Stimulated activated CD4-positive, alpha-beta T cell treated with anti-CD3 and anti-CD28 coated beads, Interleukin-1b, Interleukin-23, amount 100 ng/mL, for 24 hours (primary cell): Measurements from ENCODE around the gene MAST3.
"Not testable (repeated sequence)": the region's sequence is repeated elsewhere in the genome, so short reads cannot be mapped to it uniquely, and the experiment has no call there.

Experiments
- DNase-seq, 4 experiments: peaks; one replicate each; pipeline ENCODE4 v3.0.0-alpha.2; 2020; ENCODE audit warnings: low read depth in 4 of 4, low spot score in 1 of 4

Gene MAST3

GRCh38 chr19:18085702-18086457, 11.7 kb upstream of the MAST3 start:
- DNase-seq = no peak

DNA sequence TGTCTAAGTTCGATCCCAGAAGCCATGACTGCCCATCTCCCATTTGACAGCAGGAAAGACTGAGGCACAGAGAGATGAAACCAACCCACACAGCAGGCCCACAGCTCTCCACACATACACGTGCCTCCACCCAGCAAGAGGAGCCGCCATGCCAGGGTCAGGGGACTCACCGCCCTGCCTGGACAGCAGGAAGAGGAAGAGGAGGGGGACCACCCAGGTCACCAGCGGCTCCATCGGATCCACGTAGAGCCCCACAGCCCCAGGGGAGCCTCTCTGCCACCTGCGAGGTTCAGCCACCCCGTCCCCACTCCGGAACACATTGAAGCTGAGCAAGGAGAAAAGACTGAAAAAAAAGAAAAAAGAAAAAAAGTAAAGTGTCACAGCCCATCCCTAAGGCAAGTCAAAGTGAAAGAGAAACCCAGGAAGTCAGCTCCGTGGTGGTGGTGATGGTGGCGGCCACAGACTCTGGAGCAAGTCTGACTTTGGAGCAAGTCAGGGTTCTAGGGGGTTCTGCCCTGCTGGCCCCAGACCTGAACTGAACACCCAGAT, 10.9 kb upstream of the MAST3 start, which contains the start of gene IL12RB1:
IL12RB1 (minus strand) TSS at position 345 of the 549 bp plus-strand sequence; CDS start at position 234, 111 bp downstream.
- DNase-seq = peak in 1 of 4 experiments; percentile 40

- peak in 3 of 4 experiments; percentile 28 to 49 (median 29) for DNase-seq
These were observed 8.5 kb upstream of the MAST3 start for GRCh38 chr19:18089096-18089541.

- no peak for DNase-seq
These were observed 7.9 kb upstream of the MAST3 start for GRCh38 chr19:18089726-18090125.

DNA sequence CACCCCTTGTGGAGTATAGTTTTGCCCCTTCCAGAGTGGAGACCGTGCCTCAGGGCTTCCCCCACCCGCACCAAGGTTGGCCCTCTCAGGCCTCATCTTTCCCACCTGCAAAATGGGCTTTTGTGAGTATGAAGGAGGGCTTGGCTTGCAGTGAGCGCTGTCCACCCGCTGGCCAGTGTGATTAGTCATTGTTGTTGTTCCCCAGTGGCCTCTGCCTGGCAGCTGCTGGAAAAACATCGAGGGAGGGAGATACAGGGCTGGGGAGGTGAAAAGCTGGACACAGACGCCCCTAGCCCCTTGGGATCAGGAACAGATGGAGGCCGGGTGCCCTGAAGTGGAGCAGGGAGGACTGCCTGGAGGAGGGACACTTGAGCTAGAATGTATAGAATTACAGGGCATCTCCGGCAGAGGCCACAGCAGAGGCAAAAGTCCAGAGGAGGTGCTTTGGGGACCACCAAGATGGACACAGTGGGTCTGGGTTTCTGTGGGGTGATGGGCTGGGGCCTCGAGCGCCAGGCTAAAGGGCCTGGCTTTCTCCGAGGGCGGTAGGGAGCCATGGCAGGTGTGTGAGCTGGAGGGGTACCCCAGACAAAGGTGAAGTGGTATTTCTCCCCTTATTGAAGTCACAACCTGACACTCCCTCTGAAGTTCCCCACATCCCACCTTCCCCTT, 6.9 kb upstream of the MAST3 start:
- DNase-seq = no peak

GRCh38 chr19:18091217-18091608, 6.4 kb upstream of the MAST3 start:
- DNase-seq = peak; percentile 48 to 82 (median 59)

DNA sequence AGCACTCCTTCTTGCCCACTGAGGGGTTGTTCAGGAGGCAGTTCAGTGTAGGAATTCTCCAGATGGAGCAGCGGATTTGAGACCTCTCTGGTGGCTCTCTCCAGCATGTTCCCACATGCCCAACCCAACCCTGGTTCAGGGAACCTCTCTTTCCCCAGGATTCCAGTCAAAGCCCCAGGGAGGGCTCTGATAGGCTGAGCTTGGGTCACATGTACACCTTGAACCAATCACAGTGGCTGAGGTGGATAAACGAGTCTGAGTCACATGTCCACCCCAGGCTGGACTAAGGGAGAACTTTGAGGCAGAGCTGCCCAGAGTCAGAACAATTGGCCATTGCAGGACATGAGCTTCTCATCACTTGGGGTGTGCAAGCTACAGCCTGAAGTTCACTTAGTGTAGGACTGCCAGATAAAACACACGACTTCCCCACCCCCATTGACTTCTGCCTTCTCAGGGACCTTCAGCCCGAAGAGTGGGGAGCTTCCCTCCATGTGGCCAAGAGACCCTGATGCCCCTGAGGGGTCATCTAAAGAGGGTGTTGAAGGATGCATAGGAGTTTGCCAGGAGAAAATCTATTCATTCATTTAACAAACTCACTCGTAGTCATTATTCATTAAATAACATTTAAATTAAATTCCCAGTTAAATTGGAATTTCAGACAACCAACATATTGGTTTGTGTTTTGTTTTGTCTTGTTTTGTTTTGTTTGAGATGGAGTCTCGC, 4.0 kb upstream of the MAST3 start:
- no peak for DNase-seq

GRCh38 chr19:18096258-18096657, 1.3 kb upstream of the MAST3 start:
- DNase-seq = no peak

DNA sequence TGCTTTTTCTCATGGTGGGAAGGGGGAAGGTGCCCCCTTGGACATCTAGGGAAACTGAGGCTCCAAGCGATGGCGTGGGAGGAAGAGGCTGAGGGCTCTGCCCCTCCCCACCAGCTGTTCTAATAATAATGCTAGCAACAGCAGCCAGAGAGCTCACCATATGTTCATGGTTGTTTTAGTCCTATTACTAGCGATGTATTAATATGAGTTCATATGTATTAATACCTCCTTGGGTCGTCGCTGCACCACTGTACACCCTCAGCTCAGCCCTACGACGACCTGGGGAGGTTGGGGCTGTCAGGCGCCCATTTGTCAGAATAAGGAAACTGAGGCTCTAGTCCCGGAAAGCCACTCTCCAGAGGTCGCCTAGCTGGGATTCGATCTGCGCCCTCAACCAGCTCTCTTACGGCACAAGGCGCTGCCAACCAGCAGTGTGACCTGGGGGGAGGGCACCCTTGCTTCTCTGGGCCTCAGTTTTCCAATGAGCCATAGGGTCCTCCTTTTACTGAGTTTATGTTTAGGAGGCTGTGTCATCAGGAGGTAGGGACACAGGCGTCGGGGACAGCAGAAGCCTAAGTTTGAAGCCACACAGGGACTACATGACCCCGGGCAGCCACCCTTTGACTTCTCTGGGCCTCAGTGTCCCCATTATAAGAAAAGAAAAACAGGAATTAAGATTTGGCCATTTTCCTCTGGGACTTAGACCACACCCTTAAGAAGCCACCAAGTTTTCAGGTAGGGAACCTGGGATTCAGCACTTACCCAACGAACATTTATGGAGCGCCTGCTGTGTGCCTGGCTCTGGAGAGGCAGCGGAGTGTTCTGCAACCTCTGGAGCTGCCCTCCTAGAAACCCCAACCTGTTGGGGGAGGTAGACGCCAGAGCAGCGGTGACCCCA, 664 bp downstream of the MAST3 start:
- no peak for DNase-seq

DNA sequence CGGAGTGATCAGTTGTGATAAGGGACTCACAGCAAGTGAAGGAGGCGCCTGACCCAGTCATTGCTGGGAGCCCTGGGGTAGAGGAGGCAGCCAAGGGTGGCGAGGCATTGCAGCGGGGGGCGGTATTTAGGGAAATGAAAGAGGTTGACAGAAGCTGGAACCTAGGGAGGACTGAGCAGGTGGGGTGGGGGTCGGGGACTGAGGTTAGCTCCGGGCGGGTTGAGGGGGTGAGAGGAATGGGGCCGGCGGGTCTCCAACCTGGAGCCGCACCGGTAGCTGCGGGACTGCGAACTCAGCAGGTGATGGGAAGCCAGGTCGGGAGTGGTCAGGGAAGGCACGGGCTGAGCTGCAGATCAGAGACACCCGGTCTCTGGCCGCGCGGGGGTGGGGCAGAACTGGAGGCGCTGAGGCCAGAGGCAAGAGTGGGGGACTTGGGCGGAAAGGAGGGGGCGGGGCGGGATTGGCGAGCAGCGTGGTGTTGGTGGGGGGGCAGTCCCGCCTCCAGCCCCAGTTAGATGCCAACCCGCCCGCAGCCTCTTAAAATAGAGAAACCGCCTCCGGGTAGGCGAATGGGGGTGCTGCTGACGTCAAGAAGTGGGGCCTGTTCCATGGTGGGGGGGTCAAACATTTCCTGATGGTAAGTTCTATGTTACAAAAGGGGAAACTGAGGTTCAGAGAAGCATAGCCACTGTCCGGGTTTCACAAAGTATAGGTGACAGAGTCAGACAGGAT, 1.5 kb downstream of the MAST3 start:
- peak in 1 of 4 experiments; percentile 43 for DNase-seq

DNA sequence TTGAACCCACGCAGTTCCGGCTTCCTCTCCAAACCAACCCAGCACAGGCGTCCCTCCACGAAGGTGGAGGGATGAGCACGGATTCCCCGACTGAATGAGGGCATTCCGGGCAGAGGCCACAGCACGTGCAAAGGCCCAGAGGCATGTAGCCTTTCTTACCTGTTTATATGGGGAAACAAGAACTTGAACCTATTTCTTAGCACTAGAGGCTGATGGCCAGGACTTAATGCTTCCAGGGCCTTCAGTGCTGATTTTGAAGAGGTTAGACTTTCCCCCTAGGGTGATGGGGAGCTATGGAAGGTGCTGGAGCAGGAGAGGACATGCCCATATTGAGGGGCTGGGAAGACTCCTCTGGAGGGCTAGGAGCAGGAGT, 2.0 kb downstream of the MAST3 start:
- no peak for DNase-seq

DNA sequence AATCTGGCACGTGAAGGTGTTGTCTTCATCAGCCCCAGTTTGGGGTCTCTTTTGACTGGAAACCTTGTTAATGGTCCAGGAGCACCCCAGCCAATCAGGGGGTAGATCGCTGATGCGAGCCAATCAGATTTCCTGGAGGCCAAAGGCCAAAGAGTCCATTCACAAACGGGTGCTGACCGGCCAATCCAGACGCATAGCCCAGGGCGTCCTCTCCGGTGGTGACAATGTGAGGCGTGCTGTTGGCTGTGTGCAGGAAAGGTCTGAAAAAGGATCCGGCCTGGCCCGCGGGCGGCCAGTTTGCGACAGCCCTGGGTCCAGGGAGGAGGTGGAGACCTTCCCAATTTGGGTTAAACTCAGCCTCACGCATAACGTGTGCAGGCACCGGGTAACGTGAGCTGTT, 3.1 kb downstream of the MAST3 start:
- no peak for DNase-seq

- no peak for DNase-seq
These were observed 3.7 kb downstream of the MAST3 start for GRCh38 chr19:18101268-18101667.

- DNase-seq = no peak
These were observed 5.5 kb downstream of the MAST3 start for GRCh38 chr19:18102916-18103542.

- no peak for DNase-seq
These were observed 7.2 kb downstream of the MAST3 start for GRCh38 chr19:18104793-18105131.

DNA sequence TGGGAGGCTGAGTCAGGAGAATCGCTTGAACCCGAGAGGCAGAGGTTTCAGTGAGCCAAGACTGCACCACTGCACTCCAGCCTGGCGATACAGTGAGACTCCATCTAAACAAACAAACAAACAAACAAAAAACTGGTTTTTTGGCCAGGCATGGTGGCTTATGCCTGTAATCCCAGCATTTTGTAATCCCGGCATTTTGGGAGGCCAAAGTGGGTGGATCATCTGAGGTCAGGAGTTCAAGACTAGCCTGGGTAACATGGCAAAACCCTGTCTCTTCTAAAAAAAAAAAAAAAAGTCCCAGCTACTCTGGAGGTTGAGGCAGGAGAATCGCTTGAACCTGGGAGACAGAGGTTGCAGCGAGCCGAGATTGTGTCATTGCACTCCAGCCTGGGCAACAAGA, 7.7 kb downstream of the MAST3 start:
- not testable (repeated sequence) for DNase-seq

DNA sequence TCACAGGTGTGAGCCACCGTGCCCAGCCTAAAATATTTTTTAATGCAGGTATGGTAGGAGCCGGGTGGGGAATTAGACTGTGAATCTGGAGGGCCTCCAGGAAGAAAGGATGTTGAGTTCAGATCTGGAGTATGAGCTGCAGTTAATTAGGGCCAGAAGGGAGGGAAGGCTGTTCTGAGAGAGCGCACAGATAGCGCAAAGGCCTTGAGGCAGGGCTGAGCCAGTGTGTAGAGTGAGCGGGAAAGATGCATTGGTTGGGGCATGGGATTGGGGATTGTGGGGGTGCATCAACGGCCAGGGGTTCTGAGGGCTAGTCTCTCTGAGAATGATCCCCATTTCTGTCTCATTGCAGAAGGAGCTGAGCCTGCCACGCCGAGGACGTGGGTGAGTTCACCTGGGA, 9.7 kb downstream of the MAST3 start:
- DNase-seq = no peak

- DNase-seq = no peak
These were observed 11.3 kb downstream of the MAST3 start for GRCh38 chr19:18108897-18109296.

- DNase-seq = no peak
These were observed 11.8 kb downstream of the MAST3 start for GRCh38 chr19:18109341-18109732.
